Esophagus squamous epithelium (tissue), 5 donors: ENCODE results near the gene ICA1. TPM values are rescaled to one million over a fixed set of nuclear protein-coding genes. Genes with fewer than 3 reads are reported as not detected.

Source experiments
- DNase-seq: peaks from one replicate; lab custom pipeline; 2025; lab: John Stamatoyannopoulos, UW
- H3K27ac ChIP-seq, 4 donors: fragments of 200-600 bp; sonication (generic); one replicate each; pipeline ENCODE4 v1.5.1; 2016 to 2019; ENCODE audit warnings: mild to moderate bottlenecking in 1 of 4
- H3K27me3 ChIP-seq, 4 donors: fragments of 200-600 bp; sonication (generic); 1 replicate in 3 of 4; 2 replicates in 1 of 4; pipeline versions ENCODE4 v1.5.1 to v1.6.0; 2017 to 2021; ENCODE audit warnings: antibody characterized with exemption in 1 of 4
- H3K36me3 ChIP-seq, 3 donors: fragments of 200-600 bp; sonication (generic); one replicate each; pipeline ENCODE4 v1.5.1; 2016 to 2019
- H3K4me1 ChIP-seq, 3 donors: fragments of 200-600 bp; sonication (generic); one replicate each; pipeline ENCODE4 v1.5.1; 2017 to 2019
- H3K4me3 ChIP-seq, 4 donors: fragments of 200-600 bp; sonication (generic); 1 replicate in 3 of 4; 2 replicates in 1 of 4; pipeline ENCODE4 v1.5.1; 2016 to 2019; ENCODE audit warnings: mild to moderate bottlenecking in 2 of 4, moderate library complexity in 1 of 4
- H3K9me3 ChIP-seq, 3 donors: fragments of 200-600 bp; sonication (generic); one replicate each; pipeline ENCODE4 v1.5.1; 2016 to 2019
- POLR2A ChIP-seq, 4 donors: fragments of 450-650 bp; IDR thresholded peaks; one replicate each; pipeline ENCODE4 v1.6.1; 2017; ENCODE audit warnings: antibody characterized with exemption in 4 of 4, mild to moderate bottlenecking in 4 of 4, moderate library complexity in 3 of 4
- WGBS, 2 donors: methylation state at CpG; one replicate each; pipeline ENCODE4 v1.1.5; 2018; 5-methylcytosine and 5-hydroxymethylcytosine counted together
- intact Hi-C: fragments of 100-400 bp; cut with DNase I; formaldehyde crosslinking; loops from one replicate; pipeline ENCODE4 v1.15.0; 2022
- total RNA-seq, 4 donors: library from RNA; depleted of rRNA; stranded (reverse); fragments of >200 nt; gene quantifications; one replicate each; pipeline ENCODE4 v1.1.0, GENCODE V29; 2016
- TF ChIP-seq, protein P1 (sequence below), 6 experiments: fragments of 450-650 bp in 4 of 6; fragments of 200-600 bp in 2 of 6; sonication (generic) in 2 of 6; IDR thresholded peaks; one replicate each; pipeline ENCODE4 v1.5.1; 2016 to 2019; ENCODE audit warnings: antibody characterized with exemption in 6 of 6, mild to moderate bottlenecking in 4 of 6, moderate library complexity in 4 of 6
- donor health status: DM: yes; HTN: yes; CAD: no.

Gene ICA1
- total RNA-seq, 4 donors from 2014 or later: 5.6 to 12.6 (median 9.6) TPM

DNA sequence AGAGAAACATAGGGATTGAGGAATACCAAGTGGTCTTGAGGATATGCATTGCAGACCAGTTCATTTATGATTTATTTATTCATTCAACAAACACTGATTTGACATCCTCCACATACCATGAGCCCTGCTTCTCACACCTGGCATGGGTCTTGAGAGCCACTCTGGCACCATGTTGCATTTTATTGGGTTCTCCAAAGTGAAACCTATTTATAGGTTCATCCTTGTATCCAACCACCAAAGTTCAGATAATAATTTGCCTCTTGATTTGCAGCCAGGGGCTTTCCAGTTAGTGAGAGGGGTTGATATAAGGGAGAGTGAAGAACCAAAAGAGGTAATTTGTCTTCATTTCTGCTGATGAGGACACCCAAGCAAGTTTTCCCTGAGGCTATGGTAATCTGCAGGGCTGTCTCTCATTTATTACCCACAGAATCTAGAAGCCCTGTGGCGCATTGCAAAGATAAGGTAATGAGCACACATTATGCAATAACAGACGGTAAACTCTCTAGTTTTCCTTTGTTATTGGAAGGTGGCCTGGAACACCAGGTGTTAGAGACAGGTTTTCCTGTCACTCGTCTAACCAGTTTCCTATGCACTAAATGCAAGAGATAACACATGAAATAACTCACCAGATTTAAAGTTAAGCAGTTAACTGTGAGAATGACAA is 28.8 kb upstream of the ICA1 start:
- Histone ChIP-seq H3K9me3 (no peaks in the 10 kb centered on the region), H3K27ac (no peak overlapping the region), H3K27me3 (no peaks in the 10 kb centered on the region), H3K36me3 (no peaks in the 10 kb centered on the region), H3K4me1 (peaks cover 0 to 10% (median 3%) of the 10 kb centered on the region in 3 donors), H3K4me3 (no peak overlapping the region)
- no peak for DNase-seq
- TF ChIP-seq, protein P1, sequence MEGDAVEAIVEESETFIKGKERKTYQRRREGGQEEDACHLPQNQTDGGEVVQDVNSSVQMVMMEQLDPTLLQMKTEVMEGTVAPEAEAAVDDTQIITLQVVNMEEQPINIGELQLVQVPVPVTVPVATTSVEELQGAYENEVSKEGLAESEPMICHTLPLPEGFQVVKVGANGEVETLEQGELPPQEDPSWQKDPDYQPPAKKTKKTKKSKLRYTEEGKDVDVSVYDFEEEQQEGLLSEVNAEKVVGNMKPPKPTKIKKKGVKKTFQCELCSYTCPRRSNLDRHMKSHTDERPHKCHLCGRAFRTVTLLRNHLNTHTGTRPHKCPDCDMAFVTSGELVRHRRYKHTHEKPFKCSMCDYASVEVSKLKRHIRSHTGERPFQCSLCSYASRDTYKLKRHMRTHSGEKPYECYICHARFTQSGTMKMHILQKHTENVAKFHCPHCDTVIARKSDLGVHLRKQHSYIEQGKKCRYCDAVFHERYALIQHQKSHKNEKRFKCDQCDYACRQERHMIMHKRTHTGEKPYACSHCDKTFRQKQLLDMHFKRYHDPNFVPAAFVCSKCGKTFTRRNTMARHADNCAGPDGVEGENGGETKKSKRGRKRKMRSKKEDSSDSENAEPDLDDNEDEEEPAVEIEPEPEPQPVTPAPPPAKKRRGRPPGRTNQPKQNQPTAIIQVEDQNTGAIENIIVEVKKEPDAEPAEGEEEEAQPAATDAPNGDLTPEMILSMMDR (IDR thresholded peaks at IDR 0.05): no peak
- TF ChIP-seq POLR2A (IDR thresholded peaks at IDR 0.05): no peak
- intact Hi-C loops: no loop called here
- WGBS, 2 donors: 19 to 36% methylated on average over 3 of the region's 3 CpGs

DNA sequence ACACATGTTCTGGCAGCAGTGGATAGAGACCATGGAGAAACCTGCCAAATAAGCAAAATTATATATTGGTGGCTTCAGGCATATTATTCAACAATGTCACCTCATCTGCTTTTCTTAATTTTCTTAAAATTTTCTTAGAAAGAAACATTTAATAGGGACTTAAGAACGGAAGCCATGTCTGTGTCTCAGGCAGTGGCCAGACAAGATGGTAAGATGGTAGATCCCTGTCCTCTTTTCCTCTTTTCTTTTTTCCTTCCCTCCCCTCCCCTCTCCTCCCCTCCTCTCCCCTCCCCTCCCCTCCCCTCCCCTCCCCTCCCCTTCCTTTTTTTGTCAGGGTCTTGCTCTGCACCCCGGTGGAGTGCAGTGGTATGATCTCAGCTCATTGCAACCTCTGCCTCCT is 24.2 kb upstream of the ICA1 start:
- DNase-seq: no peak
- Histone ChIP-seq H3K9me3 (no peaks in the 10 kb centered on the region), H3K4me3 (no peak overlapping the region), H3K27ac (no peak overlapping the region), H3K4me1 (peaks cover 0 to 4% (median 3%) of the 10 kb centered on the region in 3 donors), H3K36me3 (no peaks in the 10 kb centered on the region), H3K27me3 (no peaks in the 10 kb centered on the region)
- intact Hi-C loops: no loop called here
- no peak for TF ChIP-seq POLR2A (IDR thresholded peaks at IDR 0.05)
- TF ChIP-seq, protein P1 (IDR thresholded peaks at IDR 0.05): no peak
- 88 to 100% methylated on average over 1 to 2 of the region's 2 CpGs for WGBS, 2 donors

DNA sequence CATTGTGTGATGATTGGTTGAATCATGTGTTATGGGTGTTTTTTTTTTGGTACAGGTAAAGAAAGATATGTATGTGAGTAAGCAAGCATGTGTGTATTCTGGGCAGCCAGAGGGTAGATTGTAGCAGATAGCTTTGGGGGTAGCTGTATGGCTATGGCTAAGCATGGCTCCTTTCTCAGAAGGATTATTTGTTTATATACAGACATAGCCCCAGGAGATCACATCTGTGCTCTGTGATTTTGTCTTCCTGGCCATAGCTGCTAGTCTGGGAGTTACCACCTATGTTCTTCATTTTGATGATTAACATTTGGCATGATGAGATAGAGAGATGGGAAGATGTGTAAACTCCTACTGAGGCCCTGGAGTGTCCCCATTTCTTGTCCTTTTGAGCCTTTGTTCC is 23.2 kb upstream of the ICA1 start:
- no peak for DNase-seq
- H3K27ac ChIP-seq: no peak overlapping the region
- intact Hi-C loops: no loop called here

DNA sequence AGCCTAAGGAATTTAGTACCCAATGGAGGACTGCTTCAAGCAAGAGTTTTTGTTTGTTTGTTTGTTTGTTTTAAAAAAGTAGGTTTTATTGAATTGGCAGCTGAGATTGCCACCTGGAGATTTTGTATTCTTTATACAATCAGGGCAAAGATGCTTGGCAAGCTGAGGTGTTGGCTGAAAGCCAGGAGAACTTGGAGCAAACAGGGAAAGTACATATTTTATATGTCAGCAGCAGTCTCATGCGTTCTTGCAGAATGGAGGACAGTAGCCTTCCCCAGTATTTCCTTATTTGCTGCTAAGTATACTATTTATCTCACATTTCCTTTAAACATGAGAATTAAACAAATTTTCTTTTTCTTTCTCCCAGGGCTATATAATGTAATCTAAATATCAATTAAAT is 22.6 kb upstream of the ICA1 start:
- Histone ChIP-seq H3K27ac (no peak overlapping the region), H3K27me3 (no peaks in the 10 kb centered on the region), H3K4me3 (no peak overlapping the region), H3K4me1 (no peaks in the 10 kb centered on the region), H3K9me3 (no peaks in the 10 kb centered on the region), H3K36me3 (no peaks in the 10 kb centered on the region)
- no peak for DNase-seq
- WGBS, 2 donors: 29% methylated on average over 1 of the region's 1 CpG
- intact Hi-C loops: no loop called here
- TF ChIP-seq, protein P1 (IDR thresholded peaks at IDR 0.05): no peak
- TF ChIP-seq POLR2A (IDR thresholded peaks at IDR 0.05): no peak

More for the DNA sequence above, 23.2 kb upstream of the ICA1 start:
- TF ChIP-seq, protein P1 (IDR thresholded peaks at IDR 0.05): no peak
- no peak for TF ChIP-seq POLR2A (IDR thresholded peaks at IDR 0.05)
- no peaks in the 10 kb centered on the region for H3K36me3 ChIP-seq
- no peaks in the 10 kb centered on the region for H3K27me3 ChIP-seq
- H3K9me3 ChIP-seq: no peaks in the 10 kb centered on the region
- no peaks in the 10 kb centered on the region for H3K4me1 ChIP-seq
- no peak overlapping the region for H3K4me3 ChIP-seq

DNA sequence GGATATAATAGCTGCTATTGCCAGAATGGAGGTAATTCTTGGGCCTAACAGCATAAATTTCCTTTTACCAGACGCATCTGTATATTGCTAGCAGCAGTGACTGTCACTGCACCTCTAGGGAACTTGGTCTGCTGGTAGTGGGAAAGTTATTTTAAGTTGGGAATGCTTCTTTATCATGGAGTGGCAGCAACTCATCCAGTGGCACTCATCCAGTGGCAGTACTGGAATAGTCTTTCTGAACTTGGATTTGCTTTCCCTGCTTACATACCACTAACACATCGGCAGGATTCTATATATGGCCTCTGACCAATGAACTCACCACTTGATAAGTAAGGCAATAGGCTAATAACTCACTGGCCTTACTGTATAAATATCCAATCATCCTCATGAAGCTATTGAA is 22.0 kb upstream of the ICA1 start:
- Histone ChIP-seq H3K27ac (no peak overlapping the region), H3K9me3 (no peaks in the 10 kb centered on the region), H3K27me3 (no peaks in the 10 kb centered on the region), H3K36me3 (no peaks in the 10 kb centered on the region), H3K4me3 (no peak overlapping the region), H3K4me1 (no peaks in the 10 kb centered on the region)
- WGBS, 2 donors: 64 to 92% methylated on average over 2 of the region's 2 CpGs
- TF ChIP-seq, protein P1 (IDR thresholded peaks at IDR 0.05): no peak
- TF ChIP-seq POLR2A (IDR thresholded peaks at IDR 0.05): no peak
- DNase-seq: no peak
- intact Hi-C loops: no loop called here
